Stimulated activated CD8-positive, alpha-beta memory T cell treated with anti-CD3 and anti-CD28 coated beads, Interleukin-4, amount 100 ng/mL, for 24 hours (primary cell): Measurements from ENCODE around the gene SPATA31E1.

Experiments used
- DNase-seq: peaks from one replicate; pipeline ENCODE4 v3.0.0-alpha.2; 2020; ENCODE audit warnings: low read depth

Gene SPATA31E1

DNA sequence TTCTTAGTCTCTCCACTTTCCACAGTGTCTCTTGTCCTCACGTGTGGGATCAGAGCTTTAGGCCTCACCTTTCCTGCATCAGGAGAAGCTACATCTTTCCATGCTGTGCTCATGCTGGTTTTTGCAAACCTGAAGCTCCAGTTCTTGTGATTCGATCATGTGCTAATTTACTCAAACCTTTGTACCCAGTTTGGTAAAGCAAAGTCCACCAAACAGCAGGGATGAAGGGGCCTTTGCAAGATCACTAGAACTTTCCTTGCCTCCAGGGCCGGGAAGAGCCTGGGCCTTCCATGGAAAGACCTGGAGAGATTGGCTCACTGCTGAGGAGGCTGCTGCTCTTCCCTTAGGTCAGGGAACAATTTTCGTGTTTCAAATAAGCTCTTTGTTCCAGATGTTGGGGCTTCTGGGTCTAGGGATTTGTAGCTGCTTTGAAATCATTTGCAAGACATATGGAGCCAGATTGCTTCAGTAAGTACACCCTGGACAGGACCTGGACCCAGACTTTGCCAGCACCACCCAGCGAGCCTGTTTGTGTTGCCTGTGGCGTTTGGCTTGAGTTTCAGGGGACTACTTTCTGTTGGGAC lies 18.7 kb upstream of the SPATA31E1 start:
- DNase-seq: no peak

- no peak for DNase-seq
Observed at GRCh38 chr9:87864915-87865314, 17.8 kb upstream of the SPATA31E1 start.

- no peak for DNase-seq
Observed at GRCh38 chr9:87865626-87866025, 17.1 kb upstream of the SPATA31E1 start.

DNA sequence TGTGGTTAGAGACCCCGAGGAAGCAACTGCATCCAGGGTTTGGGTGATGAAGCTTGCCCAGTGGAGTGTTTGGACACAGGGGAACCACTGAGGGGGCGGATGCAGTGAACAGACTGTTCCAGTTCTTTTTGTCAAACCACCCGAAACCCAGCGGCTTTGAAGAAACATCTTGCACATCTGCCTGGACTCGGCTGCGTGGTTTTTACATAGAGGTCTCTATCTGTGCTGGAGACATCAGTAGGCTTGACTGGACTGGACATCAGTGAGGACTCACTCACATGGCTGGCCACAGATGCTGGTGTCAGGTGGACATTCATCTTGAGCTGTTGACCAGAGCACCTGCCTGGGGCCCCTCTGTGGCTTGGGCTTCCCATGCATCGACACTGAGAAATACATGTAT lies 15.3 kb upstream of the SPATA31E1 start:
- no peak for DNase-seq

GRCh38 chr9:87868175-87868574 lies 14.5 kb upstream of the SPATA31E1 start:
- no peak for DNase-seq

DNA sequence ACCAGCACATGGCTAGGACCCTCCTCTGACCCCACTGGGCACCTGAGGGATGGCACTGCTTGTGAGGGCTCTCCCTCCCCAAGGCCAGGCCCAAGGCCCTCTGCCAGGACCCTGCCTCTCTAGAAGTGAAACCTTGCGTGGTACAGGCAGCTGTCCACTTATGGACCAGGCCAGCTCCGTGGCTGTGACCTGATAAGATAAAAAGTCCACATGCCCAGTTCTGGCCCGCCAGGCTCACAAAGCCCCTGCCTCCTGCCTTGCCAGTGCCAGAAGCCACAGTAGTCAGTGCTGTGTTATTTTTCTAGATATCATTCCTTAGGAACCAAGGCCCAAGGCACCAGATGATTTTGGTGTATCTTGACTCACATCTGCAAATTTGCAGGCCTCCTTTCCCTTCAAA lies 14.0 kb upstream of the SPATA31E1 start:
- no peak for DNase-seq

DNA sequence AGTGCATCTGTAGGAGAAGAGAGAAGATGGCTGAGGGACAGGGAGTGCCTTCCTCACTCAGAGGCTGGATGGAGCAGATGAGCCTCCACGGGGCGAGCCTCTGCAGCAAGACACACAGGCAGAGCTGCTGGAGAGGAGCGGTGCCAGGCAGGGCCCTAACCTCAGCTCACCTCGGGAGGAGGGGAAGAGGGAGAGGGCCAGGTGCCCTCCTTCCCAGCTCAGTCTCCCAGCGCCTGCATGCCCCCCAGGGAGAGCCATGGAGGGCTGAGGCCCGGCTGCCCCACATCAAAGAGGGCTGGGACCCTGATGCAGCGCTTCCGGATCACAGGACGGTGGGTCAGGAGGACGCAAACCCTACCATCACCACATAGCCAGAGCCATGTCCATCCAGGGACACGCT lies 13.6 kb upstream of the SPATA31E1 start:
- DNase-seq: no peak

DNA sequence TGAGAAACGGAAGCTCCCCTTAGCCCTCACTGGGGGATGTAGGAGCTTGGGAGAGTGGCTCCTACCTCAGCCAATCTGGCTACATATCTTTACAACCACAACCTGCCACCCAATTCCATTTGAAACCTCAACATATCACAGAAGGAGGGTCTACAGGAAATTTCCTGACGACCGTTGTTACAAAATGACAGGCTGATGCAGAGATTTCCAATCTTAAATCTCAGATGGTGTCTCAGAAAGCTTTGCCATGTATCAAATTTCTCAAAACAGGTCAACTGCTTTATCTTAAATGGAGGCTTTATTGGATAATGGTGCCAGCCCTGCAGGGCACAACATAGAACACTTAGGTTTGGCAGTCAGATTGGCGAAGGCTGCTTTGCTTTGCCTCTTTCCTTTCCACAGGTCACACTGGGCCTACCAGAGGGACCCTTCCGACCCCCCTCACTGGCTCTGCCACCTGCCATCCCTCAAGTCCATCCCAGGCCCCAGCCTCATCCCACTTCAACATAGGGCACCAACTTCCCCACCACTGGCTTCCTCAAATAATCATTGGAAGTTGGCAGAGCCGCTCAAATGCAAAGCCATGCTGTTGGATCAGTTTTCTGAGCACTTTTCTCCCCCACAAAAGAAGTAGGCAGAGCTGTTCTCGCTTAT lies 11.1 kb upstream of the SPATA31E1 start:
- no peak for DNase-seq

GRCh38 chr9:87872079-87872624 lies 10.5 kb upstream of the SPATA31E1 start:
- DNase-seq: no peak

DNA sequence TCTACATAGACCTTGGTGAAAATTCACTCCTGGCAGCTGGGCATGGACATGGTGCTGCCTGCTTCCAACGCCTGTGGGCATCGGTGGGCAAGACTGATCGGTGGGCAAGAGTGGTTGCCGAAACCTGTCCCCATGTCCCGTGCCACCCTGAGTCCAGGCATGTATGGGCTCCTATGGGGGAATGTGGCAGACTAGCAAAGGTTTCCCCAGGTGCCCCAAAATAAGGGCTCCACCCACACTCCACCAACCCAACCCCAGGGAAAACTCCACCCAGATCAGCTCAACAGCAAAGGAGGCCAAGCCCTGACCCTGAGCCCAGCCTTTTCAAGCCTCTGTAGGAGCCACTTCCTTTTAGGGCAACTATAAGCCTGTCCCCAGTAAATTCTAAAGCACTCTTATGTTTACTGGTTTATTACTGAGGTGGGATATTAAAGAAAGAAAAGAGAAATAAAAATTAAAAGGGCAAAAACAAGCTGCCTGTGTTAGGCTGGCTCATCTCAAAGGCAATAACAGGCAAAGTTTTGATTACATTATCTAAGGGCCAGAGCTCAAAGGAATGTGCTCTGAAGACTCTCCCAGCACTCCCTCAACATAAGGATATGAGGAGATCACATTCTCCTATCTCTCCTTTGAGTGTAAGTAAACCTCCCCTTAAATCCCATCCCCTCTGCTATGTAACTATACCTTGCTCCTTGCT lies 8.9 kb upstream of the SPATA31E1 start:
- no peak for DNase-seq

DNA sequence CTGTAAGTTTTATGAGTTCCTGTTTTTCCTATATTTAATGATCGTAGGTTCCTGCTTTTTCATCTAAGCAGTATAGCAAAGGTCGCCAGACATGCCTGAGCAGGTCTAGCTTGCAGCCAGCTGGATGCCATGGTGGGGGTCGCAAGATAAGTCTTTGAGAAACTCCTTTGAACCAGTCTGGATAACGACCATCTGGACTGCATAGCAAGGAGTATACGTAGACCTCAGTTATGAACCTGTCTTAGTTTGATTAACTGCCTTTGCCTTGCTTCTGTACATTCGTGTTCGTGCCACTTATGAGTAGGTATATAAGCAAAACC lies 8.4 kb upstream of the SPATA31E1 start:
- DNase-seq: no peak

DNA sequence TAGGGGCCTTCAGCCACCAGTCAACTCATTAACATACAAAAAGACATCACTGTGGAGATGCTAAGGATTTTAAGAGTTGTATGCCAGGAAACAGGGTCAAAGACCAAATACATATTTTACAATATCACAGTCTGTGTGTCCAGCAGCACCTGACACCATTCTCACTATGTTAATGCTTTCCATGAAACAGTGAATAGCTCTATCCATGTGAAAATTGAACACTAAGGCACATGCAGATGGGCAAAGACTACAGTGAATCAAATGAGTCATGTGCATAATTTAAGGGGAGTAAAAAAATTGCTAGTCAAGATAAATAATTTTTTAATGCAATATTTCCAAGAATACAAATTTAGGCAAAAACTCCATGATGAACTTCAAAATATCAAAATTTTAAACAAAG lies 7.6 kb upstream of the SPATA31E1 start:
- no peak for DNase-seq

GRCh38 chr9:87875831-87876545 lies 6.7 kb upstream of the SPATA31E1 start:
- no peak for DNase-seq

DNA sequence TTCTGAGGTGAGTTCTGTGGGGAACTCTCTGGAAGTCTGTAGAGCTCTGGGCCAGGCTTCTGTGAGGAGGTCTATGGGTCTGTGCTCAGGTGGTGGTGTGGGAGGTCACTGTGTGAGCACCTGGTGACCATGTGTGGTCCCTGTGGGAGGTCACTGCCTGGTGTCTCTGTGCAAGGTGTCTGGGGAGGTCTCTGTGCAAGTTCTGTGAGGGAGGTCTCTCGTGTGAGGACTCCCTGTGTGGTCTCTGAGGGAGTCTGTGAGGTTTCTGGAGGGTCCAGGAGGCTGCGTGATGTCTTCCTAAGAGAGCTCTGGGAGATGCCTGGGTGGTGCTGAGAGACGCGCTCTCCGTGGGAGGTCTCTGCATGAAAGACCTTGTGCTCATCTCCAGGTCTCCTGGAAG lies 6.0 kb upstream of the SPATA31E1 start:
- DNase-seq: no peak

GRCh38 chr9:87878989-87879511 lies 3.6 kb upstream of the SPATA31E1 start:
- DNase-seq: no peak

DNA sequence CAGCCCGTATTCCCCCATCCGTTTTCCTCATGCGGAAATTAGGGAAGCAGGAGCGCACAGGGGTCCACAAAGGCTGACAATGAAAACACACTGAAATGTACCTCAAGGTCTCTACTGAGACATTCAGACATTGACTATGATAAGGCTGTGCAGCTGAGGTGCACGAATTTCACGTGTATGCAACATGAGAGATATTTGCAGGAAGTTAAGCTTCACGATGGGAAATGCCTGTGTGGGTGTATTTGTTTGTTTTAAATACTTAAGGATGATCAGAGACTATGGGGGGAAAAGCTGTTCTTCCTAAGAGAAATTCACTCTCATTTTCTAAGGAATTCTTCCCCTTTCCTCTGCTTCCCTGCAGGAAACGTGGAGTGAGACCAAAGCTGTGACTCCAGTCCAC lies 2.6 kb upstream of the SPATA31E1 start:
- no peak for DNase-seq

- DNase-seq: no peak
Observed at GRCh38 chr9:87880683-87881082, 2.0 kb upstream of the SPATA31E1 start.

- DNase-seq: no peak
Observed at GRCh38 chr9:87883274-87883673, 597 bp downstream of the SPATA31E1 start.

DNA sequence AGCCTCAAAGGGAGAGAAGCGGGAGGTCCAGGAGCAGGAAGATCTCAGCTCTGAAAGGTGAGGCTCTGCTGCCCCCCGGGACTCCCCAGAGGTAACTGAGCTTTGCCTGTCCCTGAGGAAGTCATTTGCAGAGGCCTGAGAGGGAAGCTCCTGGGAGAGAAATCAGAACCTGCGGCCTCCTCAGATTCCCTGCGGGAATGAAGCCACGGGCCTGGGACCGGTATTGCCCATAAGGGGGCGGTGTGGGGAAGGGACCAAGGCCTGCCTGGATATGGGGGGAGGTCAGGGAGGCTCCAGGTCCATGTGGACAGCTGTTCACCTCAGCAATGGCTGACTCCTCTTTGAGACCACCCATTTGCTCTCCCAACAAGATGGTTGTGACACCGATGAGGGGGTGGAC lies 1.3 kb downstream of the SPATA31E1 start:
- no peak for DNase-seq

- no peak for DNase-seq
Observed at GRCh38 chr9:87884578-87885459, 2.1 kb downstream of the SPATA31E1 start.

- DNase-seq: no peak
Observed at GRCh38 chr9:87885484-87886189, 3.0 kb downstream of the SPATA31E1 start.
